ENCODE measurements around the gene ATP5IF1. TPM values are rescaled to one million over a fixed set of nuclear protein-coding genes. Genes with fewer than 3 reads are reported as not detected.

Gene ATP5IF1
- total RNA-seq: 96.4 and 113 TPM in 2 replicates

GRCh38 chr1:28235755-28236655 is at the start of gene ATP5IF1:
TSS of gene ATP5IF1 (plus strand) at chr1:28236124. CDS start at chr1:28236184, 60 bp downstream.

GRCh38 chr1:28232558-28233263 is 3.2 kb upstream of the ATP5IF1 start, which contains the start of gene DNAJC8:
TSS of gene DNAJC8 (minus strand) at chr1:28233029. CDS start at chr1:28232998, 31 bp downstream.

GRCh38 chr1:28259252-28259933 is 23.5 kb downstream of the ATP5IF1 start, which contains the start of gene SESN2:
TSS of gene SESN2 (plus strand) at chr1:28259518. CDS start at chr1:28259848, 330 bp downstream.

Other genes with a start within 250 kb of the ATP5IF1 start
- gene EYA3, start 147.5 kb upstream of the ATP5IF1 start, total RNA-seq: 7.8 and 11.1 TPM in 2 replicates
- gene PTAFR, start 59.4 kb upstream of the ATP5IF1 start, total RNA-seq: 0.09 and 0.11 TPM in 2 replicates
- gene DNAJC8, start 3.1 kb upstream of the ATP5IF1 start, total RNA-seq: 39.8 and 48.9 TPM in 2 replicates
- gene SESN2, start 23.4 kb downstream of the ATP5IF1 start, total RNA-seq: 4.2 and 7.3 TPM in 2 replicates
- gene MED18, start 92.9 kb downstream of the ATP5IF1 start, total RNA-seq: 21.9 and 24.2 TPM in 2 replicates
- 12.4 and 26.8 TPM in 2 replicates for gene PHACTR4, start 133.6 kb downstream of the ATP5IF1 start, total RNA-seq

Data from dermis lymphatic vessel endothelial cell (primary cell).